Coronary artery (tissue), 2 donors: Measurements from ENCODE around the gene LPCAT3.
A peak's percentile ranks its signal among the peaks of the same experiment; 100 is the strongest.
"Not testable (repeated sequence)": the region's sequence is repeated elsewhere in the genome, so short reads cannot be mapped to it uniquely, and the experiment has no call there.

Experiments
- DNase-seq: peaks from one replicate; pipeline ENCODE4 v3.0.0-alpha.2; 2017; ENCODE audit warnings: low spot score
- H3K27ac ChIP-seq, 2 donors: fragments of 200-600 bp; sonication (generic); one replicate each; pipeline ENCODE4 v1.5.1; 2016 to 2019
- H3K4me3 ChIP-seq: fragments of 200-600 bp; sonication (generic); 2 replicates; pipeline ENCODE4 v1.5.1; 2016; ENCODE audit warnings: mild to moderate bottlenecking, moderate library complexity
- CTCF ChIP-seq: fragments of 200-600 bp; sonication (generic); IDR thresholded peaks from one replicate; pipeline ENCODE4 v1.5.1; 2019; ENCODE audit warnings: antibody characterized with exemption

The LPCAT3 gene

GRCh38 chr12:7061138-7061537 is 42.9 kb upstream of the LPCAT3 start:
- H3K27ac ChIP-seq = peak overlapping the region; percentile 83 to 91
- peak overlapping the region; percentile 70 for H3K4me3 ChIP-seq
- peak; percentile 69 for DNase-seq
- TF ChIP-seq CTCF = no peak

- peak; percentile 94 for DNase-seq
- peak; percentile 66 for TF ChIP-seq CTCF
- Histone ChIP-seq H3K4me3 (peak within 1 kb of the TSS; percentile 70), H3K27ac (peak within 1 kb of the TSS; percentile 83 to 91)
Observed at GRCh38 chr12:7060353-7060954, 42.2 kb upstream of the LPCAT3 start, which contains the start of gene C1S. C1S (plus strand) TSS chr12:7060718; CDS start chr12:7061913, 1,195 bp downstream.

- Histone ChIP-seq H3K27ac (peak overlapping the region; percentile 83 to 91), H3K4me3 (no peak overlapping the region)
- TF ChIP-seq CTCF = no peak
- DNase-seq = peak; percentile 62
Observed at GRCh38 chr12:7059780-7060179, 41.5 kb upstream of the LPCAT3 start.

GRCh38 chr12:7058850-7059395 is 40.6 kb upstream of the LPCAT3 start:
- TF ChIP-seq CTCF = no peak

GRCh38 chr12:7058163-7058845 is 40.0 kb upstream of the LPCAT3 start:
- TF ChIP-seq CTCF = no peak
- peak; percentile 57 for DNase-seq
- no peak overlapping the region for H3K4me3 ChIP-seq
- H3K27ac ChIP-seq = no peak overlapping the region

More at GRCh38 chr12:7058850-7059395, 40.6 kb upstream of the LPCAT3 start:
- Histone ChIP-seq H3K27ac (no peak overlapping the region), H3K4me3 (no peak overlapping the region)
- peak; percentile 66 for DNase-seq

- H3K27ac ChIP-seq, DNase-seq, H3K4me3 ChIP-seq: not testable (repeated sequence)
Observed at GRCh38 chr12:7055736-7056135, 37.5 kb upstream of the LPCAT3 start.

GRCh38 chr12:7054925-7055324 is 36.6 kb upstream of the LPCAT3 start:
- no peak for DNase-seq
- no peak overlapping the region for H3K27ac ChIP-seq
- TF ChIP-seq CTCF = no peak
- H3K4me3 ChIP-seq = no peak overlapping the region

GRCh38 chr12:7049973-7050372 is 31.7 kb upstream of the LPCAT3 start:
- DNase-seq, H3K4me3 ChIP-seq, H3K27ac ChIP-seq: not testable (repeated sequence)

GRCh38 chr12:7049445-7049951 is 31.2 kb upstream of the LPCAT3 start:
- H3K27ac ChIP-seq, H3K4me3 ChIP-seq, DNase-seq: not testable (repeated sequence)
